DOHH2 (cell line): ENCODE results near the gene RPS6KL1.
A peak's percentile ranks its signal among the peaks of the same experiment; 100 is the strongest.
"Not testable (repeated sequence)": the region's sequence is repeated elsewhere in the genome, so short reads cannot be mapped to it uniquely, and the experiment has no call there.

Experiments
- H3F3A ChIP-seq: fragments of 200-600 bp; sonication (generic), shearing (Covaris generic); 2 replicates; pipeline ENCODE4 v1.6.0; 2016; ENCODE audit warnings: antibody characterized with exemption, mild to moderate bottlenecking; ENCODE audit not compliant: control insufficient read depth, insufficient read depth
- H3K27ac ChIP-seq: fragments of 200-600 bp; sonication (generic); 2 replicates; pipeline ENCODE4 v1.5.1; 2014; ENCODE audit warnings: low read depth, mild to moderate bottlenecking, low read length, moderate library complexity
- H3K27me3 ChIP-seq: fragments of 200-600 bp; sonication (generic); 2 replicates; pipeline ENCODE4 v1.6.1; 2014; ENCODE audit warnings: mild to moderate bottlenecking, low read length, mixed read lengths; ENCODE audit not compliant: control insufficient read depth
- H3K36me3 ChIP-seq: fragments of 200-600 bp; sonication (generic); 2 replicates; pipeline ENCODE4 v1.6.1; 2014; ENCODE audit warnings: mild to moderate bottlenecking, low read length, moderate library complexity, mixed read lengths; ENCODE audit not compliant: control insufficient read depth
- H3K4me1 ChIP-seq: fragments of 200-600 bp; sonication (generic); 2 replicates; pipeline ENCODE4 v1.6.1; 2014; ENCODE audit warnings: mild to moderate bottlenecking, low read length, mixed read lengths; ENCODE audit not compliant: control insufficient read depth
- H3K4me2 ChIP-seq: fragments of 200-600 bp; sonication (generic); 2 replicates; pipeline ENCODE4 v1.6.0; 2014; ENCODE audit warnings: mild to moderate bottlenecking, low read length, moderate library complexity
- H3K4me3 ChIP-seq: fragments of 200-600 bp; sonication (generic); 2 replicates; pipeline ENCODE4 v1.5.1; 2014; ENCODE audit warnings: mild to moderate bottlenecking, low read length, mixed read lengths
- H3K79me2 ChIP-seq: fragments of 200-600 bp; sonication (generic); 2 replicates; pipeline ENCODE4 v1.6.1; 2014; ENCODE audit warnings: mild to moderate bottlenecking, low read length, mixed read lengths; ENCODE audit not compliant: control insufficient read depth
- H3K9me2 ChIP-seq: fragments of 200-600 bp; sonication (generic); replicated peaks from 2 replicates; pipeline ENCODE4 v1.6.1; 2014; ENCODE audit warnings: mild to moderate bottlenecking, low read length, mixed read lengths; ENCODE audit not compliant: control insufficient read depth
- H3K9me3 ChIP-seq: fragments of 200-600 bp; sonication (generic); 2 replicates; pipeline ENCODE4 v1.6.1; 2014; ENCODE audit warnings: antibody characterized with exemption, low read length, mixed read lengths; ENCODE audit not compliant: control insufficient read depth, insufficient read depth
- H4K20me1 ChIP-seq: fragments of 200-600 bp; sonication (generic); 2 replicates; pipeline ENCODE4 v1.6.0; 2014; ENCODE audit warnings: low read depth, mild to moderate bottlenecking, antibody characterized with exemption, low read length, moderate library complexity; ENCODE audit not compliant: control insufficient read depth, insufficient read depth
- CTCF ChIP-seq: fragments of 200-600 bp; sonication (generic); IDR thresholded peaks from one replicate; pipeline ENCODE4 v1.5.1; 2014; ENCODE audit warnings: antibody characterized with exemption, mild to moderate bottlenecking, low read depth, low read length; ENCODE audit not compliant: poor library complexity, severe bottlenecking
- EZH2phosphoT487 ChIP-seq: fragments of 200-600 bp; sonication (generic); IDR thresholded peaks from 2 replicates; pipeline ENCODE4 v1.6.1; 2017; ENCODE audit warnings: borderline replicate concordance, mild to moderate bottlenecking, antibody characterized with exemption, low read length, moderate library complexity, mixed read lengths

Gene RPS6KL1

GRCh38 chr14:74932401-74932901 is 9.4 kb upstream of the RPS6KL1 start:
- Histone ChIP-seq H3K4me1 (peaks cover 17% of the 10 kb centered on the region), H3K36me3 (no peaks in the 10 kb centered on the region), H3K4me3 (peak overlapping the region; percentile 29), H4K20me1 (no peaks in the 10 kb centered on the region), H3K27ac (no peak overlapping the region), H3K9me3 (no peaks in the 10 kb centered on the region), H3K27me3 (peaks cover 17% of the 10 kb centered on the region), H3K79me2 (no peaks in the 10 kb centered on the region), H3F3A (peaks cover 6% of the 10 kb centered on the region; the same call in 1 of the 2 replicates), H3K4me2 (peak overlapping the region; percentile 55), H3K9me2 (no peaks in the 10 kb centered on the region)
- TF ChIP-seq CTCF: no peak
- TF ChIP-seq EZH2phosphoT487: no peak

- not testable (repeated sequence) for H3K9me2 ChIP-seq, H4K20me1 ChIP-seq, H3K79me2 ChIP-seq, H3F3A ChIP-seq, H3K9me3 ChIP-seq, H3K4me3 ChIP-seq, H3K27ac ChIP-seq, H3K36me3 ChIP-seq, H3K4me2 ChIP-seq
- peaks cover 17% of the 10 kb centered on the region for H3K4me1 ChIP-seq
- peaks cover 20% of the 10 kb centered on the region for H3K27me3 ChIP-seq
These were observed 8.7 kb upstream of the RPS6KL1 start for GRCh38 chr14:74931744-74932143.

- H3K79me2 ChIP-seq: no peaks in the 10 kb centered on the region
- no peaks in the 10 kb centered on the region for H4K20me1 ChIP-seq
- TF ChIP-seq EZH2phosphoT487 (no peak), CTCF (no peak)
- no peak overlapping the region for H3K4me3 ChIP-seq
- peaks cover 17% of the 10 kb centered on the region for H3K4me1 ChIP-seq
- no peaks in the 10 kb centered on the region for H3K36me3 ChIP-seq
- no peak overlapping the region for H3K4me2 ChIP-seq
- peaks cover 6% of the 10 kb centered on the region; the same call in 1 of the 2 replicates for H3F3A ChIP-seq
- peaks cover 20% of the 10 kb centered on the region for H3K27me3 ChIP-seq
- no peaks in the 10 kb centered on the region for H3K9me3 ChIP-seq
- no peak overlapping the region for H3K27ac ChIP-seq
- no peaks in the 10 kb centered on the region for H3K9me2 ChIP-seq
These were observed 6.2 kb upstream of the RPS6KL1 start for GRCh38 chr14:74929242-74929641.

GRCh38 chr14:74927225-74927624 is 4.2 kb upstream of the RPS6KL1 start:
- no peaks in the 10 kb centered on the region for H3K9me2 ChIP-seq
- H3K4me1 ChIP-seq: peaks cover 23% of the 10 kb centered on the region
- H3K4me2 ChIP-seq: no peak overlapping the region
- H3K79me2 ChIP-seq: no peaks in the 10 kb centered on the region
- H3F3A ChIP-seq: peaks cover 6% of the 10 kb centered on the region; the same call in 1 of the 2 replicates
- no peaks in the 10 kb centered on the region for H3K9me3 ChIP-seq
- H3K36me3 ChIP-seq: no peaks in the 10 kb centered on the region
- H4K20me1 ChIP-seq: no peaks in the 10 kb centered on the region
- TF ChIP-seq EZH2phosphoT487: no peak
- TF ChIP-seq CTCF: no peak
- peaks cover 20% of the 10 kb centered on the region for H3K27me3 ChIP-seq
- no peak overlapping the region for H3K4me3 ChIP-seq
- H3K27ac ChIP-seq: no peak overlapping the region
